ENCODE results near the gene ZNF385D.

- TF ChIP-seq CTCF (conservative IDR thresholded peaks at IDR 0.05; ENCODE audit: low read depth in 2 of 2) (no peak), CREB1 (CRISPR knock-in tag; IDR thresholded peaks at IDR 0.05; ENCODE audit: low read depth) (no peak), JUNB (IDR thresholded peaks at IDR 0.05; ENCODE audit: unreplicated experiment) (no peak), POLR2AphosphoS5 (IDR thresholded peaks at IDR 0.05; ENCODE audit: low read depth) (no peak), EZH2 (IDR thresholded peaks at IDR 0.05; ENCODE audit: low read depth, unreplicated experiment) (no peak), ETS1 (IDR thresholded peaks at IDR 0.05) (no peak), STAT1 (IDR thresholded peaks at IDR 0.05; ENCODE audit: unreplicated experiment) (no peak), EZH2phosphoT487 (IDR thresholded peaks at IDR 0.05; ENCODE audit: unreplicated experiment) (no peak), ZNF462 (CRISPR knock-in tag; IDR thresholded peaks at IDR 0.05) (no peak)
- TF ChIP-seq, protein P1, sequence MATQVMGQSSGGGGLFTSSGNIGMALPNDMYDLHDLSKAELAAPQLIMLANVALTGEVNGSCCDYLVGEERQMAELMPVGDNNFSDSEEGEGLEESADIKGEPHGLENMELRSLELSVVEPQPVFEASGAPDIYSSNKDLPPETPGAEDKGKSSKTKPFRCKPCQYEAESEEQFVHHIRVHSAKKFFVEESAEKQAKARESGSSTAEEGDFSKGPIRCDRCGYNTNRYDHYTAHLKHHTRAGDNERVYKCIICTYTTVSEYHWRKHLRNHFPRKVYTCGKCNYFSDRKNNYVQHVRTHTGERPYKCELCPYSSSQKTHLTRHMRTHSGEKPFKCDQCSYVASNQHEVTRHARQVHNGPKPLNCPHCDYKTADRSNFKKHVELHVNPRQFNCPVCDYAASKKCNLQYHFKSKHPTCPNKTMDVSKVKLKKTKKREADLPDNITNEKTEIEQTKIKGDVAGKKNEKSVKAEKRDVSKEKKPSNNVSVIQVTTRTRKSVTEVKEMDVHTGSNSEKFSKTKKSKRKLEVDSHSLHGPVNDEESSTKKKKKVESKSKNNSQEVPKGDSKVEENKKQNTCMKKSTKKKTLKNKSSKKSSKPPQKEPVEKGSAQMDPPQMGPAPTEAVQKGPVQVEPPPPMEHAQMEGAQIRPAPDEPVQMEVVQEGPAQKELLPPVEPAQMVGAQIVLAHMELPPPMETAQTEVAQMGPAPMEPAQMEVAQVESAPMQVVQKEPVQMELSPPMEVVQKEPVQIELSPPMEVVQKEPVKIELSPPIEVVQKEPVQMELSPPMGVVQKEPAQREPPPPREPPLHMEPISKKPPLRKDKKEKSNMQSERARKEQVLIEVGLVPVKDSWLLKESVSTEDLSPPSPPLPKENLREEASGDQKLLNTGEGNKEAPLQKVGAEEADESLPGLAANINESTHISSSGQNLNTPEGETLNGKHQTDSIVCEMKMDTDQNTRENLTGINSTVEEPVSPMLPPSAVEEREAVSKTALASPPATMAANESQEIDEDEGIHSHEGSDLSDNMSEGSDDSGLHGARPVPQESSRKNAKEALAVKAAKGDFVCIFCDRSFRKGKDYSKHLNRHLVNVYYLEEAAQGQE (IDR thresholded peaks at IDR 0.05; ENCODE audit: unreplicated experiment): no peak
Observed at GRCh38 chr3:21738283-21738682, 12.7 kb downstream of the ZNF385D start.

All from GM23338 (cell line).